Panc1 (cell line): ENCODE data around the gene NEURL4.

Experiments used
- CTCF ChIP-seq: fragments of 450-650 bp; IDR thresholded peaks from 2 replicates; pipeline ENCODE4 v1.5.1; 2017; ENCODE audit warnings: mild to moderate bottlenecking
- POLR2AphosphoS5 ChIP-seq: IDR thresholded peaks from 2 replicates; pipeline ENCODE4 v1.6.1; 2012; ENCODE audit warnings: mild to moderate bottlenecking, low read depth, low read length, moderate library complexity
- REST ChIP-seq, 2 experiments: IDR thresholded peaks; 2 replicates each; pipeline ENCODE4 v1.6.1; 2011 to 2012; ENCODE audit warnings: low read depth in 2 of 2, control low read depth in 1 of 2, low read length in 1 of 2, mild to moderate bottlenecking in 1 of 2, moderate library complexity in 1 of 2; ENCODE audit not compliant: insufficient read depth in 1 of 2

- TF ChIP-seq CTCF = no peak
- no peak for TF ChIP-seq POLR2AphosphoS5
- TF ChIP-seq REST (IDR thresholded peaks at IDR 0.05; ENCODE audit: insufficient read depth in 1 of 2, low read depth in 2 of 2, low read length in 1 of 2) = no peak
These were observed 62.4 kb downstream of the NEURL4 start for GRCh38 chr17:7266784-7267183.
